T47D (cell line): Measurements from ENCODE around the gene SOHLH2.

ENCODE experiments used
- DNase-seq, 2 experiments: peaks; one replicate each; pipeline versions ENCODE4 v3.0.0 to v3.0.0-alpha.2; 2011 to 2012; ENCODE audit warnings: low read depth in 1 of 2, low spot score in 1 of 2
- JUND ChIP-seq: IDR thresholded peaks from 2 replicates; pipeline ENCODE4 v1.6.1; 2012; ENCODE audit warnings: low read depth
- in situ Hi-C: cut with HindIII; loops from 2 replicates; pipeline ENCODE4 v1.10.0; 2016; ENCODE audit warnings: low sequenced_read_pairs, low pct_unique_long_range_greater_than_20kb

Gene SOHLH2

DNA sequence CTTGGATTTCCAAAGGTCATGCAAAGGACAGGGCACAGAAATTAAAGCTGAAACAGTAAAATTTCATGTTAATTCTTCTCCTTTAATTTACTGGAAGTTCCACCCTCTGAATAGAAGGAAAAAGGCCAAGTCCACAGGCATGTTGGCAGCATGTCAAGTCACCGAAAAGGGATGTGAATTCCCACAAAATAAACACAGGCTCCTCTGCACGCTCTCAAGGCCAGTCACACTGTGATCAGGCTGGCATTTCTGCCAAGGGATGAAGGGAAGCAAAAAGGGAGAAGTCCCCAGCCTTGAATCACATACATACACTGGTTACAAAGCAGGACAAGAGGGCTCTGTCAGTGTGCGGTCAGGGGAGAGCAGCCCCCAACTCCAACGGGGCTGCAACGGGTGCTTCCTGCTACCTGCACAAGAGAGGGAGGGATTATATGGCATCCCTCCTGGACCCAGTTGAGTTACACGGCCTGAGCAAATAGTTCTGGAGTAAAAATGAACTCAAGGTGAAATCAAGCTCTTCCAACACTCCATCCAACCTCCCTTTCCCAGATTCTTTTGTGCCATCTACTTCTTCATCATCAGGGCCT, 90.0 kb downstream of the SOHLH2 start:
- no peak for TF ChIP-seq JUND
- peak in 1 of 2 experiments; percentile 22 for DNase-seq
- in situ Hi-C loops = no loop called here
